HG02938 (cell line): ENCODE results near the gene RAD17.
"Not testable (repeated sequence)": the region's sequence is repeated elsewhere in the genome, so short reads cannot be mapped to it uniquely, and the experiment has no call there.

Experiments used
- ATAC-seq: cut with Tn5 transposase; IDR thresholded peaks from one replicate; pipeline ENCODE4 v1.9.1; 2021; ENCODE audit warnings: mild to moderate bottlenecking, moderate library complexity; ENCODE audit not compliant: unreplicated experiment

The RAD17 gene

DNA sequence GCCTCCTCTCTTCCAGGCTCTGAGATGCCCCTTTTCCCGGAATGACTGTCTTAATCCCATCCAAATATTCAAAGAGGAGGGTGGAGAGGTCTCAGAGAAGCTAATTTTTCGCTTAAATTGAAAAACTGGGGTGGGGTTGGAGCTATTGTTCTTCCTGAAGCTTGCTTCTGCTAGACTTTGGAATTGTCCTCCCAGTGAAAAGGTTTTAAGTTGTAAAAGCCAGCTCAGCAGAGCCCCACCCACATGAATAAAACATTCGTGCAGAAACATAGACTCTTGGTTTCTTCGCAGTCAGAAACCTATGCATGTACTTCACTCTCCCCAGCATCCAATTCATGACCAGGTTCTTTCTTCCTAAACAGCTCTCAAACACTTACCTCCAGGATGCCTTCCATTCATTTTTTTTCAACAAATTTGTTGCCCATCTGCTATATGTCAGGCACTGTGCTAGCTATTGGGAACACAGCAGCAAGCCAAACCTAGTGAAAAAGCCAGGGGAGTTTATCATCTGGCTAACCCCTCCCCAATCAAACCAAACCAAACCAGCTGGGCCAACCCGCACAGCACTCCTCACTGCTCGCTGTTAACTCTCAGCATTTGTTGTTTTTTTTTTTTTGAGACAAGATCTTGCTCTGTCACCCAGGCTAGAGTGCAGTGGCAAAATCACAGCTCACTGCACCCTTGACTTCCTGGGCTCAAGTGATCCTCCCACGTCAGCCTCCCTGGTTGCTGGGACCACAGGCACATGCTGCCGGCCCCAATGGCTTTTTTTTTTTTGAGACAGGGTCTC is 85.0 kb downstream of the RAD17 start:
- ATAC-seq, result no peak

DNA sequence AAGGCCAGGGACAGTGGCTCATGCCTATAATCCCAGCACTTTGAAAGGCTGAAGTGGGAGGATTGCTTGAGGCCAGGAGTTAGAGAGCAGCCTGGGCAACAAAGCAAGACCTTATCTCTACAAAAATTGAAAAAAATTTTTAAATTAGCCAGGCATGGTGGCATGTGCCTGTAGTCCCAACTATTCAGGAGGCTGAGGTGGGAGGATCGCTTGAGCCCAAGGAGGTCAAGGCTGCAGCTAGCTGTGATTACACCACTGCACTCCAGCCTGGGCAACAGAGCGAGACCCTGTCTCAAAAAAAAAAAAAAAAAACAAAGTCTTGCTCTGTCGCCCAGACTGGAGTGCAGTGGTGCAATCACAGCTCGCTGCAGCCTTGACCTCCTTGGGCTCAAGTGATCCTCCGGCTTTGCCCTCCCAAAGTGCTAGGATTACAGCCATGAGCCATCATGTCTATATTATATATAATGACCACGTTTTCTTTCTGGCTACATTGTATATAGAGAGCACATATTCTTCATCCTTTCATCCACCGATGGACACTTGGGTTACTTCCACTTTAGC is 85.9 kb downstream of the RAD17 start:
- ATAC-seq, result not testable (repeated sequence)

DNA sequence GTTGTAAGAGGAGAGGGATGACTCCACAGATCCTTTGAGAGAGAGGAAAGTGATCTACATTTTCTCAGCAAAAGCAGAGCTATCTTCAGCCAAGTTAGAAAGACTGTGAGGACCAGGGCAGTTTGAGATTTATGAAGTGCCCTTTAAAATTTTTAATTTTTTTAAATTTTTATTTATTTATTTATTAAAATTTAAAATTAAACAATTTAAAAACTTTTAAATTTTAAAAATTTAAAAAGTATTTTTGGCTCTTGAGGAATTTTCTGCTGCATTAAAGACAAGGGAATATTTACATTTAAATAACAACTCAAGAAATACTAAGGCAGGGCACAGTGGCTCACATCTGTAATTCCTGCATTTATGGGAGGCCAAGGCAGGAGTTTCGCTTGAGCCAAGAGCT is 92.6 kb downstream of the RAD17 start:
- ATAC-seq, result no peak
